HG03139 (cell line): ENCODE measurements around the gene NANS.
A peak's percentile ranks its signal among the peaks of the same experiment; 100 is the strongest.
"Not testable (repeated sequence)": the region's sequence is repeated elsewhere in the genome, so short reads cannot be mapped to it uniquely, and the experiment has no call there.

Experiments used
- ATAC-seq: cut with Tn5 transposase; IDR thresholded peaks from one replicate; pipeline ENCODE4 v1.9.1; 2021; ENCODE audit not compliant: unreplicated experiment

Gene NANS, protein sequence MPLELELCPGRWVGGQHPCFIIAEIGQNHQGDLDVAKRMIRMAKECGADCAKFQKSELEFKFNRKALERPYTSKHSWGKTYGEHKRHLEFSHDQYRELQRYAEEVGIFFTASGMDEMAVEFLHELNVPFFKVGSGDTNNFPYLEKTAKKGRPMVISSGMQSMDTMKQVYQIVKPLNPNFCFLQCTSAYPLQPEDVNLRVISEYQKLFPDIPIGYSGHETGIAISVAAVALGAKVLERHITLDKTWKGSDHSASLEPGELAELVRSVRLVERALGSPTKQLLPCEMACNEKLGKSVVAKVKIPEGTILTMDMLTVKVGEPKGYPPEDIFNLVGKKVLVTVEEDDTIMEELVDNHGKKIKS

DNA sequence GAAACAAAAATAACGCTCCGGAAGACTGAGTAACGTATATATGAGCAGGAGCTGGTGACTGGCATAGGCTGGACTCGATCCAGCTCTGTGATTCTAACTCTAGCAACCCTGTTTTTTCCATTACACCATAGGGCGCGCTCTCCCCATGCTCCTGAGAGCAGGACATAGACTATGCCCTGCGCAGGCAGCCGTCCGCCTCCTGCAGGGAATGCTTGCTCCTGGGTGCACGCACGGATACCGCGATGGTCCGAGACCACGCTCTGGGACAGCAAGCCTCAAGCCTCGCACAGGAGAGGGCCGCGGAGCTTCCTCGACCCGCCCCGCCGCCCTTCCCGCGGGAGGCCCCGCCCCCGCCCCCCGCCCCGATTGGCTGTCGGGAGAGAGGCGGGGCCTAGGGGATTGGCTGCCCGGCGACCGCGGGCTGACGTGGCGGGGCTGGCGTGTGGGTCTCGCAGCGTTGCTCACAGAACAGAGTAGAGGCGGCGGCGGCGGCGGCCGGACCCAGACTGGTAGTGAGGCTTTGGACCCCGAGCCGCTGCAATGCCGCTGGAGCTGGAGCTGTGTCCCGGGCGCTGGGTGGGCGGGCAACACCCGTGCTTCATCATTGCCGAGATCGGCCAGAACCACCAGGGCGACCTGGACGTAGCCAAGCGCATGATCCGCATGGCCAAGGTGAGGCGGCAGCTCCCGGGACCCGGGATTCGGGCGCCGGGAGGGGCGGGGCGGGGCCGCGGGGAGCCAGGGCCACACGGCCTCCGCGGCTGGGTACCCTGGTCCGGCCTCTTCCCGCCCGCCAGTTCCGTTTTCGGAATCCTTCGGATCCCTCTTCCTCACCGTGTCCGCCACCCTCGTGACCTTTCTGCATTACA lies at the start of gene NANS:
TSS of gene NANS (plus strand) at position 464 of the 869 bp plus-strand sequence. CDS start at position 541, 77 bp downstream.
- ATAC-seq: peak; percentile 95

DNA sequence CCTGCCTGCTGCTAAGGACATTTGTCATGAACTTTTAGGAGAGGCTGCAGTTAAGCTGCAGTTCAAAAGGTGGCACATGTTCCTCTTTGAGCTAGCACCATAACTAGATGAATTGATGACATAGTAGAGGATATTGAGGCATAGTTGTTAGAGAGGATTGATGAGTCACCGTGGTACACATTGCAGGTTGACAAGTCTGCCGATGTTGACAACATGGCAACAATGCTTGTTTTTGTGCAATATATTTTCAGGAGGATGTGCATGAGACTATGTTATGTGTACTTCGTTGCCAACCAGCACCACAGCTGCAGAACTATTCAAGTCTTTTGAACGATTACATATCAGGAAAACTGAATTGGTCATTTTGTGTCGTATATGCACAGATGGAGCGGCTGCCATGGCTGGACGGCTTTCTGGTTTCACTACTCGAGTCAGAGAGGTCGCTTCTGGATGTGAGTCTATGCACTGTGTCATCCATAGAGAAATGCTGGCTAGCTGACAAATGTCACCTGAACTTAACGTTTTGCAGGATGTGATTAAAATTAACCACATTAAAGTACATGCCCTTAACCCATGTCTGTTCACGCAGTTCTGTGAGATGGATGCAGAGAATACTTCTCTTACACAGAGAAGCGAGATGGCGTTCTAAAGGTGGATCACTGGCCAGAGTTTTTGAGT lies 49.1 kb upstream of the NANS start:
- ATAC-seq: no peak

DNA sequence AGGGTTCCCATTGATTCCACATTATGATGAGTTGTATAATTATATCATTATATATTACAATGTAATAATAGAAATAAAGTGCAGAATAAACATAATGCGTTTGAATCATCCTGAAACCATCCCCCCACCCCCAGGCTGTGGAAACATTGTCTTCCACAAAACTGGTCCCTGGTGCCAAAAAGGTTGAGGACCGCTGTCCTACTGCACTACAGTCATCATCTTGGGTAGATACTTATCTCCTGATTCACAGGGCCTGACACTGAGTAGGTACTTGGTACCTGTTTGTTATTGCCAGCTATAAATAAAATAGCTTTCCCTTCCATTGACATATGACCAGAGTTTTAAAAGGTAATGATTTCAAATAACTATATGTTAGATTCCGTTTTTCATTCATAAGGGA lies 47.8 kb upstream of the NANS start:
- ATAC-seq: no peak

DNA sequence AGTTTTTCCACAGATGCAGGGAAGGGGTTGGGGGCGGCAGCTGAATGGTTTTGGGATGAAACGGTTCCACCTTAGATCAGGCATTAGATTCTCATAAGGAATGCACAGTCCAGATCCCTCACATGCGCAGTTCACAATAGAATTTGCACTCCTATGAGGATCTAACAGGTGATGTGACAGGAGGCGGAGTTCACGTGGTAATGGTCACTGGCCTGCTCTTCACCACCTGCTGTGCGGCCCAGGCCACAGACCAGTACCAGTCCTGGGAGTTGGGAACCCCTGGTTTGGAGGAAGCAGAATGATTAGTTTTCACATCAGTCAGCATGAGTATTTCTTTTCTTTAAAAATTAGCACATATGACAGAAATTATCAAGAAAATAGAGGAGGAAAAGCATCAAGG lies 47.1 kb upstream of the NANS start:
- ATAC-seq: no peak

DNA sequence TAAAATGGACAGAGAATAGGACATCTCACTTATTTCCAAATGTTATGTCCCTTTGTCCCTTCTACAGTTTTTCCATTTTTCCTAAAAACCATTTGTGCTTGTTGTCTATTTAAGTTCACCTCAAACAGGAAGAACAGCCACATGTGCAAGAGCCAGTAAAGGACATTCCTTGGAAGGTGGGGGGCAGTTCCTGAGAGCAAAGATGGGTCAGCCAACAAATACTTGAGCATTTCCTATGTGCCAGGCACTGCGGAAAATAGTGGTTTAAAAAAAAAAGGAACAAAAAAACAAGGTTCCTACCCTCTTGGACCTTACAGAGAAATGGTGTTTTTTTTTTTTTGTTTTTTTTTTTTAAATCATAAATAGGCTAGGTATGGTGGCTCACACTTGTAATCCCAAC lies 46.6 kb upstream of the NANS start:
- no peak for ATAC-seq

DNA sequence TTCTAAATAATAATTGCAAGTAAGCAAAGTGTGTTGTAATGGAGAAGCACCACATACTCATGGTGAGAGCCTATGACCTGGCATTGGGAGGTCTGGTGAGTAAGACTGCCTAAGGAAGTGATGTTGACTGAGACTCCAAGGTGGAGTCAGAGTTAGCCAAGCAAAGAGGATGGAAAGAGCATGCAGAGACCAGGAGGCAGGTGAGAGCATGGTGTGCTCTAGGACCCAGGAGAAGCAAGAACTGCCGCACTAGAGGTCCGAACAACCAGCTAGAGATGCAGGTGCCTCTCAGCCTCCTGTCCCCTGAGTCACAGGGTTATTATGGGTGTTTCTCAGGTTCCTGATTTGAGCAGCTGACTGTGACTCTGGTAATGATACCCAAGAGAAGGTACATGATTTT lies 46.1 kb upstream of the NANS start:
- ATAC-seq: peak; percentile 86

DNA sequence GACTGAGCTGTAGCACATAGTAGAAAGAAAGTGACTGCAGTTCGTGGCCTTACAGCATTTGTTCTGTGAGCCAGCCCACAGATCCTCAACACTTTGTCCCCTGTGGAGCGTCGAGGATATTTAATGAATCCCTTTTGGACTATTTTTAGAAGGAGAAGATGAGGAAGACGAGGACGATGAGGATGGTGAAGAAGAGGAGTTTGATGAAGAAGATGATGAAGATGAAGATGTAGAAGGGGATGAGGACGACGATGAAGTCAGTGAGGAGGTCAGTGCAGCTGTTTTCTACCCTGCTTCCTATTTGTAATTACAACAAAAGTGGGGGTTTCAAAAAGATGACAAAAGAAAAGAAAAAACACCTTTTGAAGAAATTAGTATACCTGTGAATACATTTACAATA lies 45.4 kb upstream of the NANS start:
- ATAC-seq: no peak

DNA sequence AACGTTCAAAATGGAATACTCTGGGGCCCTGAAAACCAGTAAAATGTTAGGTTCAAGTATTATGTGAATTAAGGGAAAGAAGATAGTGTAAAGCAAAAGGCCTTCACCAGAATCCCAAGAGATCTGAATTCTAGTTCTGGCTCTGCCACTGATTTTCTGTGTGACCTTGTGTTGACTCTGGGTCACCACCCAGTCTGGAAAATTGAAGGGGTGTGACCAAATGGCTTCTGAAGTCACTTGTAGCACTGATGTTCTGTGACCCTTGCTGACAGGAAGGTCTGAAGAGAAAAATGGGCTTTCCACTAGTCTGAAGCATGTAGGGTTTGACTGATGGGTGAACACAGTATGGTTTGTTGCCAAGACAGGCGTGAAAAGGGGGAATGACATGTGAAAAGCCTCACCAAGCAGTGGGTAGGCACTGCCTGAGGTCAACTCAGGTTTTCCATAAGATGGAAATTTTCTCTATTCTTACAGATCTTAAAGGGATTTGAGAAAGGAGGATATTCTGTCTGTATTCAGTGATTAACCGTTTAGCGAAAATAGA lies 40.3 kb upstream of the NANS start:
- no peak for ATAC-seq

DNA sequence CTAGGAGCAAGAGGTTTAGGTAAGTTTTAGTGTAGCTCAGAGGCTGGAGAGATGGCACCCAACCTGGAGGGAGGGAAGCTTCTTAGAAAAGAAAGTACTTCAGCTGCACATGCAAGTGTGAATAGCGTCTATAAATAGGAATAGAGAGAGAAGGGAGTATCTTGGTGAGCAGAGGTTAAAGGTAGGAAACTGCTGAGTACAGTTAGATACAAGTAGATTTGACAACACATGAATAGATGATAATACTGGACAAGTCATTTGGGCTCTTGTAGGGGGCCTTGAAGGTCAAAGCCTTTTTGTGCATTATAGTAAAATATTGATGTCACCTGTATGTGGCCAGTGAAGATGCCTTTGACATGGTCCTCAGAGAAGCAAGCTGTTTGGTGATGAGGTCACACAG lies 39.2 kb upstream of the NANS start:
- ATAC-seq: no peak

DNA sequence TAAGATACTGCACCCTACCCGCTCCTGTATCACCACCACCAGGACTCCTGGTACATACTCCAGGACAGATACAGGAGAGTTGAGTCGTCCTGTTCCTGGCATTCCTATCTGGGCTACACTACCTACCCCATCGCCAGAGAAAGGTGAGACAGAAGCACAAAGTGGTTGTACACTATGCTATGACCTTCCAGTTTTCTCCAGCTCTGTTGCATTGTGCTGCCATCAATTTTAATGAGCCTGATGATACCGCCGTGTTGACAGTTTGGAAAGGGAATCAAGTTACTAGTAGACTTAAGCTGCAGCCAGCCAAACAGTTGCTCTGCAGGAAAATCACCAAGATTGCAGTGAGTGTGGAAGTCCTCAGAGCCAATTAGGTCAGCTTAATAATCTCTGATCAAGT lies 38.2 kb upstream of the NANS start:
- ATAC-seq: no peak

DNA sequence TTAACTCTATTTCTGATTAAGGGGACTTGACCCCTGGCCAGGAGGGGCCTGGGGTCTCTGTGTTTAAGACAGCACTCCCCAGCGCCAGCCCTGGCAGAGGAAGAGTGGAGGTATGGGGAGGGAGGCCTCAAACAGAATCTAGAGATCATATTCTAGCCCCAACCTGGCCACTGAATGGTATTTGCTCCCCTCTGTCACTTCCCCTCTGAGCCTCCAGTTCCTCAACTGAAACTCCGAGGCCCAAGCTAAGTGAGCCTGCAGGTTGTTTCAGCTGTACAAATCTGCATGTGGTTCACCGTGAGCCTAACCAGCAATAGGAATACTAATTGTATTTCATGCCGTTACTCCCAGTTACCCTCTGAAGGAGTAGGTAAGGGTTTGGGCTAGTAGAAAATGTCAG lies 37.4 kb upstream of the NANS start:
- no peak for ATAC-seq

DNA sequence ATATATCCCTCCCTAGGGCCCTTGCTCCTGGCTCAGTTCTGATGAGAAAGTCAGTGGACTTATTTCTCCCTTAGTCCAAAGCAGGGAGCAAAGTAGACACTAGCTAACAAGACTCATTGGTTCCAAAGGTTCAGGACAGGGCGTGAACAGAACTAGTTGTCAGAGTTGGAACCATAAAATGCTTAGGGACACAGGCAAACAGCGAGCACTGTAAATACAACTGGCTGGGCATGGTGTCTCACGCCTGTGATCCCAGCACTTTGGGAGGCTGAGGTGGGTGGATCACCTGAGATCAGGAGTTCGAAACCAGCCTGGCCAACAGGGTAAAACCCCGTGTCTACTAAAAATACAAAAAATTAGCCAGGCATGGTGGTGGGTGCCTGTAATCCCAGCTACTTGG lies 36.7 kb upstream of the NANS start:
- ATAC-seq: not testable (repeated sequence)

DNA sequence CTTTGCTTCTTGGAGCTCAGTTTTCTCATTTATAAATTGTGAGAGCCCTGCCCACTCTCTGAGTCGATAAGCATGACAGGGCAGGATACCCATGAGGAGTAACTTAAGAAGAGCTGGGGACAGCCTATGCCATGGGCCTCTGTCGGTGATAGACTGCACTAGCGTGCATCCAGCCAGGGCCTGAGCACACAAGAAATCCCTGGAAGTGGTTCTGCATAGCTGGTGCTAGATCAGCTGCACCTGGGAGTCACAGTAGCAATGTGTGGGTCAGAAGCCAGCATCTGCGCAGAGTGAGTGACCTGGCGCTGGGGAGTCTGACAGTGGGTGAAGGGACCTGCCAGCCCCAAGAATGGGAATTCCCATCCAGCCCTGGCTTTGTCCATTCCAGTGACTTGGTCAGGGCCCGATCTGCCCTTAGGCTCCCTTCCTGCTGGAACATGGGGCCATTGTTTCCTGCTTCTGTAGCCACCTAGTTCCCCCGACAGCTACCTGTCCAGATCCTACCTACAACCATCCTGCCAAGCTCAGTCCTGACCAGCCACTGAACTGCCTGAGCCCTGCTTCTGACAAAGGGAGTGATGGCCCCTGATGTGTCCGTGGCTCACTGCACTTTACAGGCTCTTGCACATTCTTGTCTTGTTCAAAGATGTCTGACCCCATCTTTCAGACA lies 35.9 kb upstream of the NANS start:
- no peak for ATAC-seq

DNA sequence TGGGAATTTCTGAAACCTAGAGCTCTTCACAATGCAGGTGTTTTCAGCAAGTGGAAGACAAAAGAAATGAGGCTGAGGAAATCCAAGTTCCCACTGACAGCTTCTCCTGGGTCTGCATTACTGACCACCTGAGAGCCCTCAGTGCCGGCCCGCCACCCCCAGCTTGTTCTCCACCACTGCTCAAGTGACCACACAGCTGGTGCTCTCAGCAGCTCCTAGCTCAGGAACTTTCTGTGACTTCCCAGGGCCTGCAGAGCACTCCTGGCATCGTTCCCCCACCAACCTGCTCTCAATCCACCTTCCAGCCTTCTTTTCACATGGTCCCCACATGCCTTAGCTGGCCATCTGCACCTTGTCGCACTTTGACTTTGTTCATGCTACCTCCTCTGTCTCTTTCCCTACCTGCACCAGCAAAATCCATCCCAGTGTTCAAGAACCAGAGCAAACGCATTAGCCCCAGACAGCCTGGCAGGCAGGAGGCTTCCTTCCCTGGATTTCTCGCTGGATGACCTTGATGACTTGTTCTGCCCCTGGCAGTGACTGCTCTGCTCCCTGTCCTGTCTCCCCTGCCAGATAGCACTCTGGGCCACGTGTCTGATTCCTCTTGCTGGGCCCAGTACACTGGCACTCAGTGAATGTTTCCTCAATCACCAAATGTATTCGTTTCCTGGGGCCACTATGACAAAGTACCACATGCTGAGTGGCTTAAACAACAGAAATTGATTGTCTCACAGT lies 35.1 kb upstream of the NANS start:
- no peak for ATAC-seq

DNA sequence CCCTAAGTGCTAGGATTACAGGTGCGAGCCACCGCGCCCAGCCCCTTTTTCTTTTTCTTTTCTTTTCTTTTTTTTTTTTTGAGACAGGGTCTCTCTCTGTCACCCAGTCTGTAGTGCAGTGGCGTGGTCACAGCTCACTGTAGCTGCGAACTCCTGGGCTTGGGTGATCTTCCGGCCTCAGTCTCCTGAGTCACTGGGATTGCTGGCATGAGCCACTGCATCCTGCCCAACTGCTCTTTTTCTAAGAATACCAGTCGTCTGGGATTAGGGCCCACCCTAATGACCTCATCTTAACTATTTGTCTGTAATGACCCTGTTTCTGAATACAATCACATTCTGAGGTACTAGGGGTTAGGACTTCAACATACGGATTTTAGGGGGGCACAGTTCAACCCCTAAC lies 34.1 kb upstream of the NANS start:
- no peak for ATAC-seq

DNA sequence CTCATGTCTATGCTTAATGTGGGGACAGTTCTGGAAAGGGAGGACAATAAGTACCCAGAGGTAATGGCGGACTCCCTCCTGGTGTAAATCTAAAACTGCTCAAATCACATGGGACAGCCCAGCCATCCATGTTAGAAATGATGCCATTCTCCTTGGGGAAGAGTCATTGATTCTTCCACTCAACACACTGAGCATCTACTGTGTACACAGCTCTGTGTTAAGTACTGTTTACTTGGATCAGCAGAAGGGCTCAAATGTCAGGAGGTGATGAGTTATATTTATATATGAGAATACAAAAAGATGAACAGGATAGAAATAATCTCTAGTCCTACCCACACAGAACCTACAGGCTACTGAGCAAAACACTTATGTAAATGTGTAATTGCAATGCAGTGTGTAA lies 31.8 kb upstream of the NANS start:
- ATAC-seq: no peak

DNA sequence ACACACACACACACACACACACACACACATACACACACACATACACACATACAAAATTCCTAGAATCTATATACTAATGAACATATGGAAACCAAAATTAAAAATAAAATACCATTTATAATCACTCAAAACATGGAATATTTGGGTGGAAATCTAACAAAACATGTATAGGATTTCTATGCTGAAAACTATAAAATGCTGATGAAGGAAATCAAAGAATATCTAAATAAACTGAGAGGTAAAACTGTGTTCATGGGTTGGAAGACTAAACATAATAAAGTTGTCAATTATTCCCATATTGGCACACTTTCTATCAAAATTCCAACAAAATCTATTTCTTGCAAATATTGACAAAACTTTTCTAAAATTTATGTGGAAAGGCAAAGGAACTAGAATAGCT lies 25.4 kb upstream of the NANS start:
- ATAC-seq: no peak

DNA sequence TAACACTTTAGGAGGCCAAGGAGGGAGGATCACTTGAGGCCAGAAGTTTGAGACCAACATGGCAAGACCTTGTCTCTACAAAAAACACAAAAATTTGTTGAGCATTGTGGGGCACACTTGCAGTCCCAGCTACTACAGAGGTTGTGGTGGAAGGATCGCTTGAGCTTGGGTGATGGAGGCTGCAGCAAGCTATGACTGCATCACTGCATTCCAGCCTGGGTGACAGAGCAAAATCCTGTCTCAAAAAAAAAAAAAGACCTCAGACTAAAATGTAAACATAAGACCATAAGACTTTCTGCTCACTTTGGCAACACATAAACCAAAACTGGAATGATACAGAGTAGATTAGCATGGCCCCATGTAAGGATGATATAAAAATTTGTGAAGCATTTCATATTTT lies 24.6 kb upstream of the NANS start:
- no peak for ATAC-seq

DNA sequence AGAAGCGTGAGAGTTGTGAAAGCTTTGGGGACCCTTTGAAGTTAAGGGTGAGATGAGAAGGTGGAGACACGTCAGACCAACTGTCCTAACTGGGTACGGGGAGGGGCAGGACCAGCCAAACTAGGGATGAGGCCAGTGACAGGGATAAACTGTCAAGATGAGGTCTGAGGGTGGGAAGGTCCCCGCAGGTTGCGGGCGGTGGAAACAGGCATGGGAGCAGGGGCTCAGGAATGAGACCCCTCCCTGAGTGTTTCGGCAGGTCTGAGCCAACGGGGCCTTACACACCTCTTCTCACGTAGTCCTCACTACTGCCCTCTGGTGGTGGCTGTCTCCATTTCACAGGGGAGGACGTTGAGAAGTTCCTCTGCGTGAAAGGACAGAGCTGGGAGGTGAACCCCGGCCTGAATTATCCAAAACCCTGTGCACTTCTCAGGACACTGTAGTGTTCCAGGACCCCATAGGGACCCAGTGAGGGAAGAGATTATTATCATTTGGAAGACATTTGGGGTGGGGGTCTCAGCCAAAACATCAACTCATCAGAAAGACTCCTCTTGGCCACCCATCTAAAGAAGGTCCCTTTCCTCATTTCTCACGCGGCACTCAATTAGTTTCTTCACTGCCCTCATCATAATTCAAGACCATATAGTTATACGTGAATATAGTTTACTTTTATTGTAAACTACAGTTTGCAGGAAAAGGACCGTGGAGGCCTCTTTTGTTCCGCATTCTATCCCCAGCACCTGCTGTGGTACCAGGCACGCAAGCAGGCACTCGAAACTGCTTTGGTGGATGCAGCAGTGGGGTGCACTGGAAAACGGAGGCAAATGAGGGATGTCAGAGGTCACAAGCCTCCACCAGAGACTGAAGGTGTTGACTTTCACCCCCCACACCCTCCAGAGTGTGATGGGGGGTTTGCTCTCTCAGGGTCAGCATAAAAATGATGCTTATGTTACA lies 21.7 kb upstream of the NANS start:
- ATAC-seq: no peak
